Stimulated activated CD8-positive, alpha-beta memory T cell treated with anti-CD3 and anti-CD28 coated beads, Interleukin-7, amount 100 ng/mL, for 1 hour (primary cell): ENCODE results near the gene TOB2.
"Not testable (repeated sequence)": the region's sequence is repeated elsewhere in the genome, so short reads cannot be mapped to it uniquely, and the experiment has no call there.

Experiments
- DNase-seq, 2 donors: peaks; one replicate each; pipeline ENCODE4 v3.0.0-alpha.2; 2020; ENCODE audit warnings: low read depth in 2 of 2

TOB2 gene

GRCh38 chr22:41429951-41430332 lies 16.7 kb downstream of the TOB2 start:
- DNase-seq, result no peak

GRCh38 chr22:41429232-41429950 lies 17.2 kb downstream of the TOB2 start:
- DNase-seq, result no peak

- no peak for DNase-seq
Measured at GRCh38 chr22:41425660-41426365, 20.8 kb downstream of the TOB2 start.

GRCh38 chr22:41418717-41419116 lies 27.9 kb downstream of the TOB2 start:
- no peak for DNase-seq

DNA sequence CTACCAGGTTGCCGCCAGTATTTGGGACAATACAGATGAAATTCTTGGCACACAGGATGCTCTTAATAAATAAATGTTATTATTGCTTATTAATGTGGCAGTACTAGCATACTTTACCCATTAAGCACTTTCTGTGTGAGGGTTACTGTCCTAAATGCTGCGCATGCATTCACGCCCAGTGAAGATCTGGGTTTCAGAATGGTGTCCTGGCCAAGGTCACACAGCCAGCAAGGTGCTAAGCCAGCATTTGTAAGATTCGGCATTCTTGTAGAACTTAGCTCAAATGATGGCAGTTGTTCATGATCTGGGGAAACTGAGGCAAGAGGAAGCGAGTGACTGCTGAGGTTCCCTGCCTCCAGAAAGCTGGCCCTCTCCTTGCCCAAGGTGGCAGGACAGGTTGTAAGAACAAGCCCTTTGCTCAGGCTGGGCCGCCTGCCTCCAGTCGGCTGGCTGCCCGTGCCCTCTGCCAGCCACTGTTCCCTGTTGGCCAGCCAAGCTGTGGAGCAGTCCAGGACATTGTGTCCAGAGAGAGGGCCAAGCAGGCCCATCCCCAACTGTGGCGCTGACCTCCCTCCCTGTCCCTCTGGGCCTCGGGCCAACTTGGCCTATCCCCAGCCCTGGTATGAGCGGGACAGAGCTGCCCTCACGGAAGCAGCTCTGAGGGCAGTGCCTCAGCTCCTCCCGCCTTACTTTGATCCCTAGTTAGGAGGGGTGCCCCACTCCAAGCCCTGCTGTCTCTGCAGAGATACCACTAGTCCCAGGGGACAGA lies 28.8 kb downstream of the TOB2 start:
- no peak for DNase-seq

DNA sequence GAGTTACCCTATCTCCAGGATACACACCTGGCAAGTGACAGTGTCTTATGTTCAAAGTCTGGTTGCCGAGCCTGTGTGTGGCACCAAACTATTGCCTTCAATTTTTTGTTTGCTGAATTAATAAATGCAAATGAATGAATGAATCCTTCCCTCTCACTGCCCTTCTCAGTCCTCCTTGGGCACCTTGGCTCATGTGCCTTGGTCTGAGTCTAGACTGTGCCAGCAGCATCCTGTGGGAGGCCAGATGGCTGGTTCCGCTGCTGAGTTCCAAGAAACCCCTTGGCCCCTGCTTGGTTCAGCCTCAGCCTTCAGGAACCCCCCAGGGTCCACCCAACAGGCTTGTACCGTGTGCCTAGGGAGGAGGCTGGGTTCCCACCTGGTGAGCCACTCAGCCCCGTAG lies 31.0 kb downstream of the TOB2 start:
- DNase-seq, result no peak

DNA sequence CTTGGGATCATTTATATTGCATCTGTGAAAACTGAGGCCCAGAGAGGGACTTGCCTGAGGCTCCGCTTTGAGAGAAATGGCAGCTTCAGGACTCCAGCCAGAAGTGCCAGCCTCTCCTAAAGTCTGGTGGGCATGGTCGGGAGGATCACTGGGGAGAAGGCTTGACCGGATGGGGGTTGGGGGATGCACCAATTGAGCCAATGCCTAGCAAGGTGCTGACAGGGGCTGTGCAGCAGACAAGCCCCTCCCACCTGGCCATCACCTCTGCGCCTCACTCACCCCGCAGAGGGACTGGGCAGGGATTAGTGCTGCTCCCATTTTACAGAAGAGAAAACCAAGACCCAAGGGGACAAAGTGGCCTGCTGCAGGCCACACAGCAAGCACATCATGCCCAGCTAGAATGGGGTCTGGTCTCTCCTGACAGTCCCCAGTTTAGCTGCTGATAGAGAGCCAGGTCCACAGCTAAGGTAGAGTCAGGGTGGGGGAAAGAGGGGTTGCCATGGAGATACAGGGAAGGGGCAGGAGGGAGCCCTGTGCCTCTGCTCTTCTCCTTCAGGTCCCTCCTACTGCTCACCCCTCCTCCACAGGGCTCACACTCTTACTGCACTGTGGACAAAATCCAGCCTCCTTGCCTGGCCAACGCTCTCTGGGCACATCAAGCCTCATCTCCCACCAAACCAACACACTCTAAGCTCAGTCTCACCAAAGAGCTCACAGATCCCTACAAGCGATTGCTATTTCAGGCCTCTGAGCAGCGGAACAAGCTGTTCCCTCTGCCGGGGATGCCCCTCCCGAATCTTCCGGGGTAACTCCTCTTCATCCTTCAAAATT lies 35.4 kb downstream of the TOB2 start:
- no peak for DNase-seq

GRCh38 chr22:41410311-41410751 lies 36.3 kb downstream of the TOB2 start:
- no peak for DNase-seq

- no peak for DNase-seq
Measured at GRCh38 chr22:41408665-41409064, 37.9 kb downstream of the TOB2 start.

GRCh38 chr22:41407433-41407832 lies 39.2 kb downstream of the TOB2 start:
- no peak for DNase-seq

- no peak for DNase-seq
Measured at GRCh38 chr22:41406410-41406809, 40.2 kb downstream of the TOB2 start.

DNA sequence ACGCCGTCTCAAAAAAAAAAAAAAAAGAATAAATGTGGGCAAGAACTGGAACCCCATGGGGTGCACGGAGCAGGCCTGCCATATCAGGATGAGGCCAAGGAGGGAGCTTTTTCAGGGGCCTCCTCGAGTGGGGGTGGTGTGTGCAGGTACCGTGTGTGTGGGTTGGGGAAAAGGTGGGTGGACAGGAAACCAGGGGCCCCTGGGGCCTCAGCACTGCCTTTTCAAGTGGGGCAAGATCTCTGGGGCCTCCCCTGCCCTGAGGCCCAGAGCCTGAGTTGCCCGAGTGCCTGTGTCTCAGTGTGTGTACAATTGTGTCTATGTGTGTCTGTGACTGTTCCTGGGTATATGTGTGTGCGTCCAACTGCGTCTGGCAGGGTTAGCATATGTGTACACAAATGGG lies 41.0 kb downstream of the TOB2 start:
- DNase-seq, result no peak

GRCh38 chr22:41403532-41404318 lies 42.9 kb downstream of the TOB2 start:
- peak; percentile 55 to 67 for DNase-seq

DNA sequence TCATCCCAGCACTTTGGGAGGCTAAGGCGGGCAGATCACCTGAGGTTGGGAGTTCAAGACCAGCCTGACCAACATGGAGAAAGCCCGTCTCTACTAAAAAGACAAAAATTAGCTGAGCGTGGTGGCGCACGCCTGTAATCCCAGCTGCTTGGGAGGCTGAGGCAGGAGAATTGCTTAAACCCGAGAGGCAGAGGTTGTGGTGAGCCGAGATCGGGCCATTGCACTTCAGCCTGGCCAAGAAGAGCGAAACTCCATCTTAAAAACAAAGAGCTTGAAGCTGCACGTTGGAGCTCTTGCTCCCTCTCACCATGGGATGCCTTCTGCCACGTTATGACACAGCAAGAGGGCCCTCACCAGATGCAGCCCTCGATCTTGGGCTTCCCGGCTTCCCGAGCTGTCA lies 43.8 kb downstream of the TOB2 start:
- not testable (repeated sequence) for DNase-seq

DNA sequence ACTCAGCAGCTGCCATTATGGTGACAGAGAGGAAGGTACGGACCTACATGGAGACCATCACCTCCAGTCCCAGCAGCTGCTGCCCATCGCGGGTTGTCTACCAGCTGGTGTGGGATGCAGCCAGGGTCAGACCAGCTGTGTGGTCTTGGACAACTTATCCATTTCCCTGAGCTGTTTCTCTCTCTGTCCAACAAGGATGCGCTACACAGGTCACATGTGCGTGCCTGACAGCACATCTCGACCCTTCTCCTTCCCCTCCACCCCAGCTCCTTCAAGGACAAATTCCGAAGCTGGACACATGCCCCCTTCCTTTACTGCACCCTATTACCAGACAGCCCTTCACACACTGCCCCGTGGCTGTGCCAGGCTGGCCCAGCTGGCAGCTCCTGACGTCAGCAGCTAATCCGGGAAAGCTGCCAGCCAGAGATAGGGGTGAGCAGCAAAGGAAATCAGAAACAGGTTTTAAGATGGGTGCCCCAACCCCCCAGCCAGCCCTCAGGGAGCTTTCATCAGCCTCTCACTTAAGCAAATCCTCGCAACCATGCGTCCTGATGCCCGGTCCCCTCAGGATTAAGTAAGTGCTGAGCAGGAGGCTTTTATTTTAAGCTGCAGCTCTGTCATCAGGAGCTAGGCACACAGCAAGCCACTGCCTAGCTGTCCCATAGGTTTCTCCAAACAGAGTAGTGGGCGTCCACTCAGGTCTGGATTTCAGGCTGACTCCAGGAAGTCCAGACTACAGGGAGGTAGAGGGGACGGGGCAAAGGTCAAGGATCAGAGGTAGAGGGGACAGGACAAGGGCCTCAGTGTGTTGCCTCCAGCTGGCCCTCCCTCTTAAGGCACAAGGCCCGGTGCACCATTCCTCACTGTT lies 44.6 kb downstream of the TOB2 start:
- DNase-seq, result no peak

DNA sequence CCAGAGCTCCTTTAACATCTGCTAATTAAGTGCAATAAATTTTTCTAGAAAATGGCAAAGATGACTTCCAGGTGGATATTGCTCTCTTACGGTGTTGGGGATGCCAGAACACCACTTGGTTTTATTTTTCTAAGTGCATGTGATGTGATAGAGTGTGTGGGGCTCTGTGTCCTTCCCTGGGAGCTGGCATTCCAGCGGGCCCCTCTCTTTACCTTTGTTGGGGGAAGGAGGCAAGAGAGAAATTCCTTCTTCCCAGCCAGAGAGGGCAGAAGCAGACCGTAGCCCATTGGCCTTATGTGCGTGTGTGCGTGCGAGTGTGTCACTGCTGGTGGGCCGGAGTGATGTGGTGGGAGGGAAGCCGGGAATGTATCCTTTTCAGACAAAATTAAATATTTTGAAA lies 47.7 kb downstream of the TOB2 start:
- DNase-seq, result no peak

- DNase-seq, result no peak
Measured at GRCh38 chr22:41397143-41397811, 49.3 kb downstream of the TOB2 start.

- DNase-seq, result no peak
Measured at GRCh38 chr22:41395531-41396240, 50.9 kb downstream of the TOB2 start.

GRCh38 chr22:41394012-41394356 lies 52.6 kb downstream of the TOB2 start:
- no peak for DNase-seq
